Fibroblast of lung (primary cell): Measurements from ENCODE around the gene P2RX6.

Source experiments
- EZH2 ChIP-seq: IDR thresholded peaks from 2 replicates; pipeline ENCODE4 v1.5.1; 2012; ENCODE audit warnings: low read length, control low read depth, mild to moderate bottlenecking; ENCODE audit errors: missing control alignments
- TF ChIP-seq, protein P1 (sequence below), 2 donors: IDR thresholded peaks in 1 of 2; conservative IDR thresholded peaks in 1 of 2; 1 replicate in 1 of 2; 2 replicates in 1 of 2; pipeline ENCODE4 v1.5.1; 2011 to 2012; ENCODE audit warnings: low read length in 2 of 2, control low read depth in 1 of 2, inconsistent platforms in 1 of 2, low read depth in 1 of 2, mild to moderate bottlenecking in 1 of 2

DNA sequence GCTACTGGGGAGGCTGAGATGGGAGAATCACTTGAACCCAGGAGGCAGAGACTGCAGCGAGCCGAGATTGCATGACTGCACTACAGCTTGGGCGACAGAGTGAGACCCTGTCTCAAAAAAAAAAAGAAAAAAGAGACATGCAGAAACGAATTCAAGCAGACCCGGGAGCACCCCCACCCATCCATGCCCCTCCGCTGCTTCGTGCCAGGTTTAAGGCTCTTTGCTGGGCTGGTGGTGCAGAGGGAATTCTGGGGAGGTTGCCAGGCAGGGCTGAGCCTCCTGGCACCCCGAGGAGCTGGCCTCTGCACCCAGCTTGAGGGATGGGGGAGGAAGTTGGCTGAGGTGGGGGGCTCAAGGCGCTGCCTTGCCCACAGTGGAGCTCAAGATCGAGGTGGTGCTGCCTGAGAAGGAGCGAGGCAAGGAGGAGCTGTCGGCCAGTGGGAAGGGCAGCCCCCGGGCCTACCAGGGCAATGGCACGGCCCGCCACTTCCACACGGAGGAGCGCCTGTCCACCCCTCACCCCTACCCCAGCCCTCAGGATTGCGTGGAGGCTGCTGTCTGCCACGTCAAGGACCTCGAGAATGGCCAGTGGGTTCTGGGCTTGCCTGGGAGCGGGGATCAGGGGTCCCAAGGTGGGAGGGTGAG is 41.9 kb upstream of the P2RX6 start:
- TF ChIP-seq, protein P1, sequence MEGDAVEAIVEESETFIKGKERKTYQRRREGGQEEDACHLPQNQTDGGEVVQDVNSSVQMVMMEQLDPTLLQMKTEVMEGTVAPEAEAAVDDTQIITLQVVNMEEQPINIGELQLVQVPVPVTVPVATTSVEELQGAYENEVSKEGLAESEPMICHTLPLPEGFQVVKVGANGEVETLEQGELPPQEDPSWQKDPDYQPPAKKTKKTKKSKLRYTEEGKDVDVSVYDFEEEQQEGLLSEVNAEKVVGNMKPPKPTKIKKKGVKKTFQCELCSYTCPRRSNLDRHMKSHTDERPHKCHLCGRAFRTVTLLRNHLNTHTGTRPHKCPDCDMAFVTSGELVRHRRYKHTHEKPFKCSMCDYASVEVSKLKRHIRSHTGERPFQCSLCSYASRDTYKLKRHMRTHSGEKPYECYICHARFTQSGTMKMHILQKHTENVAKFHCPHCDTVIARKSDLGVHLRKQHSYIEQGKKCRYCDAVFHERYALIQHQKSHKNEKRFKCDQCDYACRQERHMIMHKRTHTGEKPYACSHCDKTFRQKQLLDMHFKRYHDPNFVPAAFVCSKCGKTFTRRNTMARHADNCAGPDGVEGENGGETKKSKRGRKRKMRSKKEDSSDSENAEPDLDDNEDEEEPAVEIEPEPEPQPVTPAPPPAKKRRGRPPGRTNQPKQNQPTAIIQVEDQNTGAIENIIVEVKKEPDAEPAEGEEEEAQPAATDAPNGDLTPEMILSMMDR (conservative IDR thresholded peaks at IDR 0.05 in 1 of 2, IDR thresholded peaks at IDR 0.05 in 1 of 2; ENCODE audit: low read depth in 1 of 2, low read length in 2 of 2): no peak
- no peak for TF ChIP-seq EZH2
